ENCODE results near the gene SLC25A47.

Gene SLC25A47

GRCh38 chr14:100321473-100322137, 1.5 kb upstream of the SLC25A47 start:
- in situ Hi-C loops (cut with HindIII; ENCODE audit: low sequenced_read_pairs) = loop anchor here (5.0 kb wide), 1 partner anchor 36 kb away; no protein-coding TSS in a partner anchor

- in situ Hi-C loops (cut with HindIII; ENCODE audit: low sequenced_read_pairs) = loop anchor here (5.0 kb wide), 1 partner anchor 35 kb away; no protein-coding TSS in a partner anchor
Measured at GRCh38 chr14:100322138-100322957, 791 bp upstream of the SLC25A47 start.

DNA sequence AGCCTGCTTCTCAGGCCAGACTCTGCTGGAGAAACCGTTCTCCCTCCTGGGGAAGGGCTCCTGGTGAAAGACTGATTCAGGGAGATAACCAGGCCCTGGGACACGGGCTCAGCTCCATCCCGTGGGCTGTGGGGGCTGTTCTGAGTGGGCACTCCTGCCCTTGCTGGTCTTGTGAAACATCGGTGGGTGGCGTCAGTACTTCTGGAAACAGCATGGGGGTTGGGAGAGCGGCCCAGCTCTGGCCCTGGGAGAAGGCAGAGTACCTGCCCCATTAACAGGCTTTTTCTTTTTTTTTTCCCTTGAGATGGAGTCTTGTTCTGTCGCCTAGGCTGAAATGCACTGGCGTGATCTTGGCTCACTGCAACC, 786 bp downstream of the SLC25A47 start:
- in situ Hi-C loops (cut with HindIII; ENCODE audit: low sequenced_read_pairs) = loop anchor here (5.0 kb wide), 1 partner anchor 33 kb away; no protein-coding TSS in a partner anchor

DNA sequence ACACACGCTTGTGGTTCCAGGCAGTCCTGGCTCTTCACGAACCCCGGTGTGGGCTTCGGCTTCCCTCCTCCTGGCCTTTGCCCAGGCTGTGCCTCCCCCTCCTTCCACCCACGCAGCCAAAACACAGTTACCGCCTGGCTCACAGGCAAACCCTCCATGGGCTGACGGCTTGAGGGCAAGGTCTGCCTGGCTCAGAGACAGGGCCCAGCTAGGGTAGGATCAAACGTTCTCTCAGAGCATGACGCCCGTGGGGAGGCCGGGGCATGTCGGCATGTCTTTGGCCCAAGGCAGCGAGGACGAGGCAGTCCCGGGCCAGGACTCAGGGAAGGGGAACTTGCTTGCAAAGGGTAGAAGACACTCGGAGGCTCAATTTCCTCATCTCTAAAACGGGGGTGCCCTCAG, 2.1 kb downstream of the SLC25A47 start:
- in situ Hi-C loops (cut with HindIII; ENCODE audit: low sequenced_read_pairs) = no loop called here

- in situ Hi-C loops (cut with HindIII; ENCODE audit: low sequenced_read_pairs) = no loop called here
Measured at GRCh38 chr14:100325958-100326357, 2.8 kb downstream of the SLC25A47 start.

- in situ Hi-C loops (cut with HindIII; ENCODE audit: low sequenced_read_pairs) = no loop called here
Measured at GRCh38 chr14:100327128-100327527, 4.0 kb downstream of the SLC25A47 start.

DNA sequence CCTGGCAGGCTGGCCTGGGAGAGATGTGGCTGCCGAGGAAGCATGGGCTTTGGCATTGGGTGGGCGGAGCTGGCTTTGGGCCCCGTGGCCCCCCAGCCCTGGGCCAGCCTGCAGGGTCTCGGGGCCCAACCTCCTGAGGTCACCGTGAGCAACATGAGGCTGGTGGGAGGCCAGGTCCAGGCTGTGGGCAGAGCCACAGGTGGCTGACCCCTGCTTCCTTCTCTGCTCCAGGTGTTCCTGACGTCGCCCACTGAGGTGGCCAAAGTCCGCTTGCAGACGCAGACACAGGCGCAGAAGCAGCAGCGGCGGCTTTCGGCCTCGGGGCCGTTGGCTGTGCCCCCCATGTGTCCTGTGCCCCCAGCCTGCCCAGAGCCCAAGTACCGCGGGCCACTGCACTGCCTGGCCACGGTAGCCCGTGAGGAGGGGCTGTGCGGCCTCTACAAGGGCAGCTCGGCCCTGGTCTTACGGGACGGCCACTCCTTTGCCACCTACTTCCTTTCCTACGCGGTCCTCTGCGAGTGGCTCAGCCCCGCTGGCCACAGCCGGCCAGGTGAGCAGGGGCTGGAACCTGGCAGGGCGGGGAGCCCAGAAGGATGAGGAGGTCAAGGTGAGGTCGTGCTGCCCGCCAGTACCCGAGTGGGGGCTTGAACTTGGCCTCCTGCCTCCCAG, 5.5 kb downstream of the SLC25A47 start:
- in situ Hi-C loops (cut with HindIII; ENCODE audit: low sequenced_read_pairs) = no loop called here

DNA sequence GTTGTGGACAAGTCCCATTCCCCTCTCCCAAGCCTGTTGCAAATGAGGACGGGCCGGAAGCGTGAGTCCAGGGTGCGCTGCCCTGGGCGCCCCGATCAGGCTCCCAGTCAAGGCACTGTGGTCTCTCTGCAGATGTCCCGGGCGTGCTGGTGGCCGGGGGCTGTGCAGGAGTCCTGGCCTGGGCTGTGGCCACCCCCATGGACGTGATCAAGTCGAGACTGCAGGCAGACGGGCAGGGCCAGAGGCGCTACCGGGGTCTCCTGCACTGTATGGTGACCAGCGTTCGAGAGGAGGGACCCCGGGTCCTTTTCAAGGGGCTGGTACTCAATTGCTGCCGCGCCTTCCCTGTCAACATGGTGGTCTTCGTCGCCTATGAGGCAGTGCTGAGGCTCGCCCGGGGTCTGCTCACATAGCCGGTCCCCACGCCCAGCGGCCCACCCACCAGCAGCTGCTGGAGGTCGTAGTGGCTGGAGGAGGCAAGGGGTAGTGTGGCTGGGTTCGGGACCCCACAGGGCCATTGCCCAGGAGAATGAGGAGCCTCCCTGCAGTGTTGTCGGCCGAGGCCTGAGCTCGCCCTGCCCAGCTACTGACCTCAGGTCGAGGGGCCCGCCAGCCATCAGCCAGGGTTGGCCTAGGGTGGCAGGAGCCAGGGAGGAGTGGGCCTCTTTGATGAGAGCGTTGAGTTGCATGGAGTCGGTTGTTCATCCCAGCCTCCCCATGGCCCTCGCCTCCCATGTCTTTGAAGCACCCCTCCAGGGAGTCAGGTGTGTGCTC, 6.3 kb downstream of the SLC25A47 start:
- in situ Hi-C loops (cut with HindIII; ENCODE audit: low sequenced_read_pairs) = loop anchor here (10.0 kb wide), 1 partner anchor 45 kb away; no protein-coding TSS in a partner anchor

DNA sequence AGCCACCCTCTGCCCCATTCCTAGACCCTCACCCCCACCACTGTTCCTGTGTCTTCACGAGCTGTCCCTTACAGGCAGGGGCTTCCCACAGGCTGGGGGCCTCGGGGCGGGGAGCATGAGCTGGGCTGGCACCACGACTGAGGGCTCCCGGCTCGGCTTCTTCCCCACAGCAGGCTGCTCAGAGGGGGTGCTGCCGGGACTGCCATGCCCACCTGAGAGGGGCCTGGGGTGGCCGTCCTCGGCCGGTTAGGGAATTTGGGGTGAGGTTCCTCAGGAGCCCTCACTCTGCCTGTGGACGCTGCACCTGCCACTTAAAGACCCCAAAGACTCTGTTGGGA, 6.8 kb downstream of the SLC25A47 start:
- in situ Hi-C loops (cut with HindIII; ENCODE audit: low sequenced_read_pairs) = loop anchor here (10.0 kb wide), 1 partner anchor 45 kb away; no protein-coding TSS in a partner anchor

DNA sequence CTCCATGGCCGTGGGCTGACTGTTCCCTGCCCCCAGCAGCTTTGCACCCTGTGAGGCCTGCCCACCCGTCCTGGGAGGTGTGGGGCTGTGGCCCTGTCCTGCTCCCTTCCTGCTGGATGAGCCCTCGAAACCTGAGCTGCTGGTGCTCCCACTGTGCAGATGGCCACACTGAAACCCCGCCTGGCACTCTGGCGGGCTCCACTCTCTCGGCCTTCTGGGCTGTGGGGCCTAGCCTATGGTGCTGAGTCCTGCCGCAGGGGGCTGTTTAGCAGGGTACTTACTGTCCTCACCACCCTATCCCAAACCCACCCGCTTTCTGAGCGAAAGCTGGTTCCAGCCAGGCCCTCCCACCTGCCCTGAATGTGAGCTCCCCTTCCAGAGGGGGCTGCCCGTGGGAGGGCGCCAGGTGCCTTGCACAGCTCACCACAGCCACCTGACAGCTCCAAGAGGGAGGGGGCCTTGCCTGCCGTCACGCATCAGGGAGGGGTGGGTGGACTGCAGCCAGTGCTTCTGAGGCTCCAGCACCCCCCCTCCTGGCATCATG, 7.3 kb downstream of the SLC25A47 start:
- in situ Hi-C loops (cut with HindIII; ENCODE audit: low sequenced_read_pairs) = loop anchor here (10.0 kb wide), 1 partner anchor 46 kb away; no protein-coding TSS in a partner anchor

- in situ Hi-C loops (cut with HindIII; ENCODE audit: low sequenced_read_pairs) = loop anchor here (10.0 kb wide), 1 partner anchor 47 kb away; no protein-coding TSS in a partner anchor
Measured at GRCh38 chr14:100332071-100332639, 9.0 kb downstream of the SLC25A47 start.

- in situ Hi-C loops (cut with HindIII; ENCODE audit: low sequenced_read_pairs) = loop anchor here (10.0 kb wide), 1 partner anchor 48 kb away; no protein-coding TSS in a partner anchor
Measured at GRCh38 chr14:100332797-100333196, 9.7 kb downstream of the SLC25A47 start.

DNA sequence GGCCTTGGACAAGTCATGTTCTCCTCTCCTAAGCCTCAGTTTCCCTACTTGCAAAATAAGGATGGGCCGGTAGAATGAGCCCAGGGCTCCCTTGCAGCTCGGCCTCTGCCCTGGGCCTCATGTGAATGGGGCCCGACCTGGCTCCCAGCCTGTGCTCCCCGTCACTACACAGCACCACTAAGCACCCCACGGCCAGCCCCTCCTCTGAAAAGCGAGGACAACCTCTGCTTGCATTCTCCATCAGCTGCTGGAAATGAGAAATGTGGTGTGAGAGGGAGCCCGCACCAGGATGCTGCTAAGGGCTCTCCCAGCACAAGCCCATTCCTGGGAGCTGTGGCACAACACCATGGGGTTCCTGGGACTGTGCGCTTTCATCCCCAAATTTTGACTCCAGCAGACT, 10.2 kb downstream of the SLC25A47 start:
- in situ Hi-C loops (cut with HindIII; ENCODE audit: low sequenced_read_pairs) = loop anchor here (10.0 kb wide), 1 partner anchor 49 kb away; no protein-coding TSS in a partner anchor

- in situ Hi-C loops (cut with HindIII; ENCODE audit: low sequenced_read_pairs) = loop anchor here (10.0 kb wide), 1 partner anchor 49 kb away; no protein-coding TSS in a partner anchor
Measured at GRCh38 chr14:100333827-100334226, 10.7 kb downstream of the SLC25A47 start.

GRCh38 chr14:100334904-100335303, 11.8 kb downstream of the SLC25A47 start:
- in situ Hi-C loops (cut with HindIII; ENCODE audit: low sequenced_read_pairs) = loop anchor here (10.0 kb wide), 1 partner anchor 50 kb away; no protein-coding TSS in a partner anchor

DNA sequence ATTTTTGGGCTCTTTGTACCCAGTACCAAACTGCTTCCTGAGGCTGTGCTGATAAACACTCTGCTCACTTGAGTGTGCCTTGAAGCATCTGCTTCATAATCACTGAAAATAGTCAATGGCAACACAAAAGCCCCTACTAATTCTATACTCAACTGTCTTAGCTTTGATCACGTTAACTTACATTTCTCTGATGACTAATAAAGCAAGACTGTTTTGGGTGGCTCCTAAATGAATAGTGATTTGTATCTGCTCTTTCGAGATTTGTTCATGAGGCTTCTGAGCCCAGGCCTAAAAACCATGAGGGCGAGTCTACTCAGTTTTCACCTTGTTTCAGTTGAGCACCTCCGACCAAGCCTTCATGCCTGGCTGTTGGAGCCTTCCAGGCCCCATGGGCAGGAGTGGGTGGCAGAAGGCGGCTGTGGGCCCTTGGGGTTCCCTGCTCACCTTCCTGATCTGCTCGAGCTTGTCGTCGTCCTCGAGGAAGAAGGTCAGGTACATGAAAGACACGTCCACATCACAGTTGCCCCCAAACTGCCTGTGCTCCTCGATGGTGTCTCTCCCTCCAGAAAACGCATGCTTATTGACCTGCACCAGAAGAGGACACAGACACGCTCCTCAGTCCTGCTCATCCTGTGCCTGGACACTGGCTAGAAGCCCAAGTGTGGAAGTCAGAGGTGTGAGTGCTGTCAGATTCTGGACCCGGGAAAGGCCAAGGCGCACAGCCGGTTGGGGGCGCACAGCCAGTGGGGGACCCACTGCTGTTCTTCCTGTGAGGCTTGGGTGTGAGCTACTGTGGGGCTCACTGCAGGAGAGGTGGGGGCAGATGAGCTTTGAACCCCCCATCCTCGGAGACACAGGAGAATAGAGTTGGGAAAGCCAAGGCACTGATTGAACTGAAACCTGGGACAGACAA, 13.7 kb downstream of the SLC25A47 start:
- in situ Hi-C loops (cut with HindIII; ENCODE audit: low sequenced_read_pairs) = loop anchor here (10.0 kb wide), 1 partner anchor 52 kb away; no protein-coding TSS in a partner anchor

DNA sequence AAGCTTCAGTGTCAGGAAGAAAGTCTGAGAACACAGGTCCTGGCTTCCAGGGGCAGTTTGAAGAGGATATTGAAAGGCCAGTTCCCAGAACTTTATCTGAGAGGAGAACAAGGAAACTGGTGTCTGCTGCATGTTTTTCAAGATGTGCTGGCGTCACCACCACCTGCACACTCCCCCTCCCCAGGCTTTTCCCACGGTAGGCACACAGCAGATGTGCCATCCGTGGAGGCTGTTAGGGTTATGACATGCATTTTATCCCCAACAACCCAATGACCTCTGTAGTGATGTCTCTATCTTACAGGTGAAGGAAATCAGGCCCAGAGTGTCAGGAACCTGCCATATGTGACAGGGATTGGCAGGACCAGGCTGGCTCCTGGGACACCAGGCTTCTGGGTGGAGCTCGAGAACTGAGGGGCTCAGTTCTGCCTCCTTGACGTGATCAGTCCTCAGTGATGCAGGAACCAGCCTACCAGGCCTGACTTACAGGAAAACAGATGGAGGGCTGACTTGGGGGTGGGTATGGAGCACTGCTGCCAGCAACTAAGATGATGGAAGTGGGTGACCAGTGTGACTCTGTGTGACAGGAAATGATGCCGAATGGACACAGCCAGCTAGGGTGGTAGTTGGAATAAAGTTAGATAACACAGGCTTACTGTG, 16.8 kb downstream of the SLC25A47 start:
- in situ Hi-C loops (cut with HindIII; ENCODE audit: low sequenced_read_pairs) = loop anchor here (10.0 kb wide), 1 partner anchor 55 kb away; no protein-coding TSS in a partner anchor

GRCh38 chr14:100340423-100340813, 17.3 kb downstream of the SLC25A47 start:
- in situ Hi-C loops (cut with HindIII; ENCODE audit: low sequenced_read_pairs) = no loop called here

Data from endothelial cell of hepatic sinusoid (primary cell).